HEK293T (cell line): ENCODE results near the gene SMC3.

Experiments used
- CTCF ChIA-PET: fragments of 350-600 bp; formaldehyde crosslinking; extraction: SDS; loops from one replicate; lab custom pipeline; 2021; ENCODE audit warnings: antibody characterized with exemption, inconsistent platforms; lab: Yijun Ruan, JAX
- POLR2A ChIA-PET: fragments of 350-600 bp; formaldehyde crosslinking; extraction: SDS; loops from one replicate; lab custom pipeline; 2020; ENCODE audit warnings: antibody characterized with exemption, inconsistent platforms; lab: Yijun Ruan, JAX
- DNase-seq: peaks from one replicate; pipeline ENCODE4 v3.0.0; 2012; ENCODE audit warnings: mixed read lengths; ENCODE audit errors: extremely low spot score
- ARNT ChIP-seq: fragments of 450-650 bp; IDR thresholded peaks from 2 replicates; pipeline ENCODE4 v1.6.1; 2017; ENCODE audit warnings: mild to moderate bottlenecking
- BHLHE40 ChIP-seq: fragments of 450-650 bp; IDR thresholded peaks from 2 replicates; pipeline ENCODE4 v1.6.1; 2016; ENCODE audit warnings: mild to moderate bottlenecking, moderate library complexity, borderline replicate concordance
- CTBP1 ChIP-seq: fragments of 450-650 bp; IDR thresholded peaks from 2 replicates; pipeline ENCODE4 v1.6.1; 2016; ENCODE audit warnings: borderline replicate concordance
- ELF4 ChIP-seq: fragments of 450-650 bp; IDR thresholded peaks from 2 replicates; pipeline ENCODE4 v1.6.1; 2017; ENCODE audit warnings: antibody characterized with exemption
- FOXA1 ChIP-seq: fragments of 450-650 bp; IDR thresholded peaks from 2 replicates; pipeline ENCODE4 v1.6.1; 2016; ENCODE audit warnings: mild to moderate bottlenecking
- FOXK2 ChIP-seq: fragments of 450-650 bp; IDR thresholded peaks from 2 replicates; pipeline ENCODE4 v1.6.1; 2016; ENCODE audit warnings: mild to moderate bottlenecking
- FOXM1 ChIP-seq: fragments of 450-650 bp; IDR thresholded peaks from 2 replicates; pipeline ENCODE4 v1.6.1; 2017; ENCODE audit warnings: mild to moderate bottlenecking, borderline replicate concordance
- HDGF ChIP-seq: fragments of 450-650 bp; IDR thresholded peaks from 2 replicates; pipeline ENCODE4 v1.6.1; 2017; ENCODE audit warnings: antibody characterized with exemption, borderline replicate concordance
- L3MBTL2 ChIP-seq: fragments of 450-650 bp; conservative IDR thresholded peaks from 2 replicates; pipeline ENCODE4 v1.6.1; 2016; ENCODE audit warnings: mild to moderate bottlenecking
- LEF1 ChIP-seq: fragments of 450-650 bp; IDR thresholded peaks from 2 replicates; pipeline ENCODE4 v1.6.1; 2017; ENCODE audit warnings: mild to moderate bottlenecking, borderline replicate concordance
- NFRKB ChIP-seq: fragments of 450-650 bp; IDR thresholded peaks from 2 replicates; pipeline ENCODE4 v1.6.1; 2016; ENCODE audit warnings: mild to moderate bottlenecking, moderate library complexity
- SP1 ChIP-seq: fragments of 450-650 bp; IDR thresholded peaks from 2 replicates; pipeline ENCODE4 v1.6.1; 2017
- SUZ12 ChIP-seq: fragments of 450-650 bp; IDR thresholded peaks from 2 replicates; pipeline ENCODE4 v1.6.1; 2016; ENCODE audit warnings: mild to moderate bottlenecking
- TARDBP ChIP-seq: fragments of 450-650 bp; IDR thresholded peaks from 2 replicates; pipeline ENCODE4 v1.6.1; 2016
- ZNF384 ChIP-seq: fragments of 450-650 bp; IDR thresholded peaks from 2 replicates; pipeline ENCODE4 v1.6.1; 2016
- TF ChIP-seq, protein P1 (sequence below): fragments of 450-650 bp; IDR thresholded peaks from 2 replicates; pipeline ENCODE4 v1.6.1; 2016

The SMC3 gene

DNA sequence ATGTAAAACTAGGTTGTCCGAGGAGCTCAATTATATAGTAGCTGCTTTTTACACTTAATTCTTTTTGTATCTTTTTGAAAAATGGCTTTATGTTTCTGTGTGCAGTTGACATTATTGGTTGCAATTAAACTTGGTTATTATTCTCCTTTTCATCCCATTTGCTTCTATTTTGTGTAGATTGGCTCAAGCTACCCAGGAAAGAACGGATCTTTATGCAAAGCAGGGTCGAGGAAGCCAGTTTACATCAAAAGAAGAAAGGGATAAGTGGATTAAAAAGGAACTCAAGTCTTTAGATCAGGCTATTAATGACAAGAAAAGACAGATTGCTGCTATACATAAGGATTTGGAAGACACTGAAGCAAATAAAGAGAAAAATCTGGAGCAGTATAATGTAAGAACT lies 16.5 kb downstream of the SMC3 start:
- no peak for TF ChIP-seq NFRKB
- CTCF ChIA-PET, result interaction anchor here (1.5 kb wide), 1 partner anchor 16 kb away, joined by 5 read pairs; no protein-coding TSS in a partner anchor
- POLR2A ChIA-PET, result no interaction called here

DNA sequence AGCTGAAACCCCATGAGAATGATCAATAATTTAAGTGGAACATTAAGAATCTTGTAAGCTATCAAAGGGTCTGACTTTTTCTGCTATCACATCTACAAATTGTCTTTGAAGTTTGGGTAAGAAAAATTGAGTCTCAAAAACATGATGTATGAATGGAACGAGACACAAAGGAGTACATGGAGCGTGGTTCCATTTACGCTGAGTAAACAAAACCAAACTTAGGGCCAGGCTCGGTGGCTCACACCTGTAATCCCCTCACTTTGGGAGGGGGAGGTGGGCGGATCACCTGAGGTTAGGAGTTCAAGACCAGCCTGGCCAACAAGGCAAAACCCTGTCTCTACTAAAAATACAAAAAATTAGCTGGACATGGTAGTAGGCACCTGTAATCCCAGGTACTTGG lies 24.3 kb downstream of the SMC3 start:
- no peak for TF ChIP-seq NFRKB
- TF ChIP-seq FOXK2, result no peak
- no peak for TF ChIP-seq SUZ12
- no peak for TF ChIP-seq ELF4
- TF ChIP-seq ARNT, result no peak
- ChIA-PET CTCF (no interaction called here), POLR2A (interaction anchor here (1.1 kb wide), 1 partner anchor 23 kb away, joined by 3 read pairs; no protein-coding TSS in a partner anchor)
- no peak for DNase-seq

More for the DNA sequence above, 16.5 kb downstream of the SMC3 start:
- DNase-seq, result no peak

- CTCF ChIA-PET, result interaction anchor here (0.6 kb wide), 1 partner anchor 1791 kb away, joined by 3 read pairs; no protein-coding TSS in a partner anchor
- no peak for DNase-seq
- POLR2A ChIA-PET, result no interaction called here
- TF ChIP-seq ZNF384 (no peak), ARNT (no peak), BHLHE40 (no peak), NFRKB (no peak), SUZ12 (no peak), FOXM1 (no peak), L3MBTL2 (no peak), FOXK2 (no peak), LEF1 (no peak), TARDBP (no peak), CTBP1 (no peak), FOXA1 (no peak), ELF4 (no peak), HDGF (no peak), SP1 (no peak)
- TF ChIP-seq, protein P1, sequence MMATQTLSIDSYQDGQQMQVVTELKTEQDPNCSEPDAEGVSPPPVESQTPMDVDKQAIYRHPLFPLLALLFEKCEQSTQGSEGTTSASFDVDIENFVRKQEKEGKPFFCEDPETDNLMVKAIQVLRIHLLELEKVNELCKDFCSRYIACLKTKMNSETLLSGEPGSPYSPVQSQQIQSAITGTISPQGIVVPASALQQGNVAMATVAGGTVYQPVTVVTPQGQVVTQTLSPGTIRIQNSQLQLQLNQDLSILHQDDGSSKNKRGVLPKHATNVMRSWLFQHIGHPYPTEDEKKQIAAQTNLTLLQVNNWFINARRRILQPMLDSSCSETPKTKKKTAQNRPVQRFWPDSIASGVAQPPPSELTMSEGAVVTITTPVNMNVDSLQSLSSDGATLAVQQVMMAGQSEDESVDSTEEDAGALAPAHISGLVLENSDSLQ, result no peak
These were observed 30.0 kb downstream of the SMC3 start for GRCh38 chr10:110597476-110597875.

DNA sequence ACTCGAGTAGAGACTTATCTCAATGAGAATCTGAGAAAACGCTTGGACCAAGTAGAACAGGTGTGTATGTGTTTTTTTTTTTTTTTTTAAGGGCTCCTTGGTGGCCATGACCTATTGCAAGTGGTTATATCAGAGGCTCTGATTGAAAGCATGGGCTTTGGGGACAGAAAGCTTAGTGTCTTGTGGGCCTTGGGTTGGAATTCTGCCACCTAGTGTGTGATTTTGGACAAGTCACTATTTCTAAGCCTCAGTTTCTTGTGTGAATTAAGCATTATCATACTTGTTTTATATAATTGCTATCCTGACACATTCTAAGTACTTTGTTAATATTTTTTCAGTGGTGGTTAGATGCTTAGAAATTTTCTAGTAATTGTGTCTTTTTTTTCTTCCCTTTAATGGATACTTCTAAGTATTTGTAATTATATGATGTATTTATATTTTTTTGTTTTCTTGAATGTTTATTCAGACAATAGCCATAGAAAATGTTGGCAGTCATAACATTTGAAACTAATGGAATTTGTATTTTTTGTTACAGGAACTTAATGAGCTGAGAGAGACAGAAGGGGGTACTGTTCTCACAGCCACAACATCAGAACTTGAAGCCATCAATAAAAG lies 33.1 kb downstream of the SMC3 start:
- DNase-seq, result peak; percentile 63
- ChIA-PET CTCF (interaction anchor here (0.5 to 1.7 kb wide), 7 partner anchors 8 to 294 kb away, joined by 3 to 8 read pairs (median 5); no protein-coding TSS in a partner anchor), POLR2A (no interaction called here)
- no peak for TF ChIP-seq BHLHE40
- TF ChIP-seq, protein P1, result peak; percentile 28; the same call in 1 of the 2 replicates

DNA sequence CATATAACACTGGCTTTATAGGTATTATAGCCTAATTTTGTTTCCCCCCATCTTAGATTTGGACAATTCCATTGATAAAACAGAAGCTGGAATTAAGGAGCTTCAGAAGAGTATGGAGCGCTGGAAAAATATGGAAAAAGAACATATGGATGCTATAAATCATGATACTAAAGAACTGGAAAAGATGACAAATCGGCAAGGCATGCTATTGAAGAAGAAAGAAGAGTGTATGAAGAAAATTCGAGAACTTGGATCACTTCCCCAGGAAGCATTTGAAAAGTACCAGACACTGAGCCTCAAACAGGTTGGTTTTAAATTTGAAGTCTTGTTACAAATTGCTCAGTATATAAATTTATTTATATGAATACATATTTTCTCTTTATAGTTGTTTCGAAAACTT lies 34.1 kb downstream of the SMC3 start:
- POLR2A ChIA-PET, result no interaction called here
- CTCF ChIA-PET, result no interaction called here
- DNase-seq, result no peak
- TF ChIP-seq NFRKB, result no peak
- no peak for TF ChIP-seq SP1
- no peak for TF ChIP-seq L3MBTL2
- TF ChIP-seq BHLHE40, result no peak
- TF ChIP-seq SUZ12, result no peak
- TF ChIP-seq ELF4, result no peak
- no peak for TF ChIP-seq LEF1

DNA sequence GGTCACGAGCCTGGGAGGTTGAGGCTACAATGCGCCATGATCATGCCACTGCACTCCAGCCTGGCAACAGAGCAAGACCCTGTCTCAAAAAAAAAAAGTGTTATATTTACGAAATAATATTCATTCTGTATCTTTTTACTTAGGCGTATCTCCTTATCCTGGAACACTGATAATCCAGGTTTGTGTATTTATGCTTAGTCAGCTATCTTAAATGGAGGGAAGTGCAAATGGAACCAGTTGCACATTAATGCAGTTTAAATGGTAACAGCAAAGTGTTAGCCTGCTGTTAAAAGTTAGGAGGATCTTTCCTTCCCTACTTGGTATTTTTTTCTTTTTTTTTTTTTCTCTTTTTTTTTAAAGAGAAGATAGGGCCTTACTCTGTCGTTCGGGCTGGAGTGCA lies 40.6 kb downstream of the SMC3 start:
- CTCF ChIA-PET, result interaction anchor here (0.7 to 2.3 kb wide), 6 partner anchors 8 to 724 kb away, joined by 3 to 8 read pairs (median 3); no protein-coding TSS in a partner anchor
- TF ChIP-seq NFRKB (no peak), ELF4 (no peak)
- POLR2A ChIA-PET, result interaction anchor here (1.0 to 1.3 kb wide), 2 partner anchors 12 to 303 kb away, joined by 3 to 5 read pairs; no protein-coding TSS in a partner anchor
- DNase-seq, result no peak

DNA sequence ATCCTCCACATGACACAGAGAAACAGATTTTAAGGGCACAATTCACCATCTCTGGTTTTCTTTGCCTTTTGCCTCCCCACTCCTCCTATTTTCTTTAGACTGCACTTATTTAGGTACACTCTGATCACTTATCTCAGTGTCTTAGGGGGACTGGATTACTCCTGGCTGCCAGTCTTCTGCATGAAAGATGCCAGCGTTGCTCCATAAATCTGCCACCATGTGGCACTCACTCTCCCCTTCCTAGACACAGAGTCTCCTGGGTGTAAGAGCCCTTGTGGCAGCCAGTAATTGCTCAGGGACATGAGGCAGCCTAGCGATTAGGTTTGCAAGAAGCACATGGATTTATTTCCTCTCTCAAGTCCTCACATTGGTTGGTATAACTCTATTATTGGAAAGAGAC lies 42.1 kb downstream of the SMC3 start:
- TF ChIP-seq ELF4, result no peak
- TF ChIP-seq HDGF, result no peak
- no peak for TF ChIP-seq FOXA1
- TF ChIP-seq, protein P1, result peak; percentile 55; the same call in 1 of the 2 replicates
- no peak for TF ChIP-seq SUZ12
- TF ChIP-seq FOXM1, result no peak
- no peak for TF ChIP-seq ARNT
- TF ChIP-seq FOXK2, result no peak
- TF ChIP-seq TARDBP, result no peak
- ChIA-PET CTCF (interaction anchor here (1.4 to 2.3 kb wide), 2 partner anchors 8 to 10 kb away, joined by 3 to 8 read pairs; no protein-coding TSS in a partner anchor), POLR2A (interaction anchor here (1.3 kb wide), 1 partner anchor 14 kb away, joined by 3 read pairs; no protein-coding TSS in a partner anchor)
- no peak for DNase-seq
